DOHH2 (cell line): ENCODE data around the gene ACTBL2.

Experiments
- H3F3A ChIP-seq: fragments of 200-600 bp; sonication (generic), shearing (Covaris generic); 2 replicates; pipeline ENCODE4 v1.6.0; 2016; ENCODE audit warnings: antibody characterized with exemption, mild to moderate bottlenecking; ENCODE audit not compliant: control insufficient read depth, insufficient read depth
- H3K27ac ChIP-seq: fragments of 200-600 bp; sonication (generic); 2 replicates; pipeline ENCODE4 v1.5.1; 2014; ENCODE audit warnings: low read depth, mild to moderate bottlenecking, low read length, moderate library complexity
- H3K27me3 ChIP-seq: fragments of 200-600 bp; sonication (generic); 2 replicates; pipeline ENCODE4 v1.6.1; 2014; ENCODE audit warnings: mild to moderate bottlenecking, low read length, mixed read lengths; ENCODE audit not compliant: control insufficient read depth
- H3K36me3 ChIP-seq: fragments of 200-600 bp; sonication (generic); 2 replicates; pipeline ENCODE4 v1.6.1; 2014; ENCODE audit warnings: mild to moderate bottlenecking, low read length, moderate library complexity, mixed read lengths; ENCODE audit not compliant: control insufficient read depth
- H3K4me1 ChIP-seq: fragments of 200-600 bp; sonication (generic); 2 replicates; pipeline ENCODE4 v1.6.1; 2014; ENCODE audit warnings: mild to moderate bottlenecking, low read length, mixed read lengths; ENCODE audit not compliant: control insufficient read depth
- H3K4me2 ChIP-seq: fragments of 200-600 bp; sonication (generic); 2 replicates; pipeline ENCODE4 v1.6.0; 2014; ENCODE audit warnings: mild to moderate bottlenecking, low read length, moderate library complexity
- H3K4me3 ChIP-seq: fragments of 200-600 bp; sonication (generic); 2 replicates; pipeline ENCODE4 v1.5.1; 2014; ENCODE audit warnings: mild to moderate bottlenecking, low read length, mixed read lengths
- H3K79me2 ChIP-seq: fragments of 200-600 bp; sonication (generic); 2 replicates; pipeline ENCODE4 v1.6.1; 2014; ENCODE audit warnings: mild to moderate bottlenecking, low read length, mixed read lengths; ENCODE audit not compliant: control insufficient read depth
- H3K9me2 ChIP-seq: fragments of 200-600 bp; sonication (generic); replicated peaks from 2 replicates; pipeline ENCODE4 v1.6.1; 2014; ENCODE audit warnings: mild to moderate bottlenecking, low read length, mixed read lengths; ENCODE audit not compliant: control insufficient read depth
- H3K9me3 ChIP-seq: fragments of 200-600 bp; sonication (generic); 2 replicates; pipeline ENCODE4 v1.6.1; 2014; ENCODE audit warnings: antibody characterized with exemption, low read length, mixed read lengths; ENCODE audit not compliant: control insufficient read depth, insufficient read depth
- H4K20me1 ChIP-seq: fragments of 200-600 bp; sonication (generic); 2 replicates; pipeline ENCODE4 v1.6.0; 2014; ENCODE audit warnings: low read depth, mild to moderate bottlenecking, antibody characterized with exemption, low read length, moderate library complexity; ENCODE audit not compliant: control insufficient read depth, insufficient read depth
- CTCF ChIP-seq: fragments of 200-600 bp; sonication (generic); IDR thresholded peaks from one replicate; pipeline ENCODE4 v1.5.1; 2014; ENCODE audit warnings: antibody characterized with exemption, mild to moderate bottlenecking, low read depth, low read length; ENCODE audit not compliant: poor library complexity, severe bottlenecking
- EZH2phosphoT487 ChIP-seq: fragments of 200-600 bp; sonication (generic); IDR thresholded peaks from 2 replicates; pipeline ENCODE4 v1.6.1; 2017; ENCODE audit warnings: borderline replicate concordance, mild to moderate bottlenecking, antibody characterized with exemption, low read length, moderate library complexity, mixed read lengths

Gene ACTBL2

GRCh38 chr5:57509501-57510260, 27.1 kb upstream of the ACTBL2 start:
- no peak overlapping the region for H3K4me2 ChIP-seq
- H3K27me3 ChIP-seq: peaks cover 12% of the 10 kb centered on the region
- H3K9me3 ChIP-seq: no peaks in the 10 kb centered on the region

GRCh38 chr5:57508211-57508610, 25.6 kb upstream of the ACTBL2 start:
- Histone ChIP-seq H4K20me1 (no peaks in the 10 kb centered on the region), H3K4me3 (no peak overlapping the region), H3K9me2 (no peaks in the 10 kb centered on the region), H3K36me3 (no peaks in the 10 kb centered on the region), H3K4me1 (no peaks in the 10 kb centered on the region), H3K4me2 (no peak overlapping the region), H3K79me2 (no peaks in the 10 kb centered on the region), H3K27ac (no peak overlapping the region), H3F3A (no peaks in the 10 kb centered on the region), H3K9me3 (no peaks in the 10 kb centered on the region), H3K27me3 (peaks cover 12% of the 10 kb centered on the region)
- TF ChIP-seq EZH2phosphoT487: no peak
- no peak for TF ChIP-seq CTCF

More at GRCh38 chr5:57509501-57510260, 27.1 kb upstream of the ACTBL2 start:
- no peaks in the 10 kb centered on the region for H3K79me2 ChIP-seq
- no peak for TF ChIP-seq CTCF
- TF ChIP-seq EZH2phosphoT487: no peak
- H3K4me3 ChIP-seq: no peak overlapping the region
- no peaks in the 10 kb centered on the region for H3K4me1 ChIP-seq
- no peak overlapping the region for H3K27ac ChIP-seq
- no peaks in the 10 kb centered on the region for H3K36me3 ChIP-seq
- no peaks in the 10 kb centered on the region for H4K20me1 ChIP-seq
- H3F3A ChIP-seq: no peaks in the 10 kb centered on the region
- H3K9me2 ChIP-seq: no peaks in the 10 kb centered on the region

GRCh38 chr5:57505272-57506200, 22.9 kb upstream of the ACTBL2 start:
- no peaks in the 10 kb centered on the region for H3K9me2 ChIP-seq
- H3F3A ChIP-seq: no peaks in the 10 kb centered on the region
- no peaks in the 10 kb centered on the region for H3K79me2 ChIP-seq
- no peak overlapping the region for H3K4me2 ChIP-seq
- H3K9me3 ChIP-seq: no peaks in the 10 kb centered on the region
- H3K27me3 ChIP-seq: peaks cover 5% of the 10 kb centered on the region
- no peaks in the 10 kb centered on the region for H4K20me1 ChIP-seq
- no peak overlapping the region for H3K27ac ChIP-seq
- no peaks in the 10 kb centered on the region for H3K4me1 ChIP-seq
- no peaks in the 10 kb centered on the region for H3K36me3 ChIP-seq
- H3K4me3 ChIP-seq: no peak overlapping the region
- TF ChIP-seq CTCF (no peak), EZH2phosphoT487 (no peak)
